DOHH2 (cell line): ENCODE results near the gene SLAMF1.

ENCODE experiments used
- H3F3A ChIP-seq: fragments of 200-600 bp; sonication (generic), shearing (Covaris generic); 2 replicates; pipeline ENCODE4 v1.6.0; 2016; ENCODE audit warnings: antibody characterized with exemption, mild to moderate bottlenecking; ENCODE audit not compliant: control insufficient read depth, insufficient read depth
- H3K27ac ChIP-seq: fragments of 200-600 bp; sonication (generic); 2 replicates; pipeline ENCODE4 v1.5.1; 2014; ENCODE audit warnings: low read depth, mild to moderate bottlenecking, low read length, moderate library complexity
- H3K27me3 ChIP-seq: fragments of 200-600 bp; sonication (generic); 2 replicates; pipeline ENCODE4 v1.6.1; 2014; ENCODE audit warnings: mild to moderate bottlenecking, low read length, mixed read lengths; ENCODE audit not compliant: control insufficient read depth
- H3K36me3 ChIP-seq: fragments of 200-600 bp; sonication (generic); 2 replicates; pipeline ENCODE4 v1.6.1; 2014; ENCODE audit warnings: mild to moderate bottlenecking, low read length, moderate library complexity, mixed read lengths; ENCODE audit not compliant: control insufficient read depth
- H3K4me1 ChIP-seq: fragments of 200-600 bp; sonication (generic); 2 replicates; pipeline ENCODE4 v1.6.1; 2014; ENCODE audit warnings: mild to moderate bottlenecking, low read length, mixed read lengths; ENCODE audit not compliant: control insufficient read depth
- H3K4me2 ChIP-seq: fragments of 200-600 bp; sonication (generic); 2 replicates; pipeline ENCODE4 v1.6.0; 2014; ENCODE audit warnings: mild to moderate bottlenecking, low read length, moderate library complexity
- H3K4me3 ChIP-seq: fragments of 200-600 bp; sonication (generic); 2 replicates; pipeline ENCODE4 v1.5.1; 2014; ENCODE audit warnings: mild to moderate bottlenecking, low read length, mixed read lengths
- H3K79me2 ChIP-seq: fragments of 200-600 bp; sonication (generic); 2 replicates; pipeline ENCODE4 v1.6.1; 2014; ENCODE audit warnings: mild to moderate bottlenecking, low read length, mixed read lengths; ENCODE audit not compliant: control insufficient read depth
- H3K9me2 ChIP-seq: fragments of 200-600 bp; sonication (generic); replicated peaks from 2 replicates; pipeline ENCODE4 v1.6.1; 2014; ENCODE audit warnings: mild to moderate bottlenecking, low read length, mixed read lengths; ENCODE audit not compliant: control insufficient read depth
- H3K9me3 ChIP-seq: fragments of 200-600 bp; sonication (generic); 2 replicates; pipeline ENCODE4 v1.6.1; 2014; ENCODE audit warnings: antibody characterized with exemption, low read length, mixed read lengths; ENCODE audit not compliant: control insufficient read depth, insufficient read depth
- H4K20me1 ChIP-seq: fragments of 200-600 bp; sonication (generic); 2 replicates; pipeline ENCODE4 v1.6.0; 2014; ENCODE audit warnings: low read depth, mild to moderate bottlenecking, antibody characterized with exemption, low read length, moderate library complexity; ENCODE audit not compliant: control insufficient read depth, insufficient read depth
- EZH2phosphoT487 ChIP-seq: fragments of 200-600 bp; sonication (generic); IDR thresholded peaks from 2 replicates; pipeline ENCODE4 v1.6.1; 2017; ENCODE audit warnings: borderline replicate concordance, mild to moderate bottlenecking, antibody characterized with exemption, low read length, moderate library complexity, mixed read lengths
- TF ChIP-seq, protein P1 (sequence below): fragments of 200-600 bp; sonication (generic); IDR thresholded peaks from one replicate; pipeline ENCODE4 v1.5.1; 2014; ENCODE audit warnings: antibody characterized with exemption, mild to moderate bottlenecking, low read depth, low read length; ENCODE audit not compliant: poor library complexity, severe bottlenecking

Gene SLAMF1

DNA sequence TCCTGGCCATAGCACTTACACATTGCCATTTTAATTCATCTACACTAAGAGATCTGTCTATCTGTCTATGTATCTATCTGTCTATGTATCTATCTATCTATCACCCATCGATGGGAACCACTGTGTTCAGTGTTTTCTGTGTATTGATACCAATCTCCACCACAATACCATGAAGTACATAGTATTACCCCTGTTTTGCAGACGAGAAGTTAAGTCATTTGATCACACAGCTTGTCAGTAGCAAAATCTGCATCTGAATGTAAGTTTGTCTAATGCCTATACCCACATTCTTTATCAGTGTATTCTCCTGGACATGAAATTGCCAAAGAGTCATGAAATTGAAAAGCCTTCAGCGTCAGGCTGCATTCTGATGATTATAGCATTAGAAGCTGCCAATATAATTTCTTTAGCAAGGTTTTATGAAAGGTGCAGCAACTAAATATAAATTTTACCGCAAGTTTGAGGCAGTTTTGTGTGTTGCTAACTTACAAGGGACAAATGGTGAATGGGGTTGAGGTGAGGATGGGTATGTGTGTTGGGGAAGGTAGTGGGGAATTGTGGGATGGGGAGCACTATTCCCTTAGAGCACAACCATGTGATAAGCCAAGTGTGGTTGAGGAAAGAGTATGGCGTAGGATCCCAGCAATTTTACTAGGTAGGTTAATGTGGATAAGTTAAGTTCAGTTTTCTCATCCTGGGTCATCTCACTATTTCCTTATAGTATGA, 24.2 kb downstream of the SLAMF1 start:
- H3K27ac ChIP-seq = peak overlapping the region; percentile 91
- H3K9me2 ChIP-seq = no peaks in the 10 kb centered on the region
- H3F3A ChIP-seq = peaks cover 13% of the 10 kb centered on the region

DNA sequence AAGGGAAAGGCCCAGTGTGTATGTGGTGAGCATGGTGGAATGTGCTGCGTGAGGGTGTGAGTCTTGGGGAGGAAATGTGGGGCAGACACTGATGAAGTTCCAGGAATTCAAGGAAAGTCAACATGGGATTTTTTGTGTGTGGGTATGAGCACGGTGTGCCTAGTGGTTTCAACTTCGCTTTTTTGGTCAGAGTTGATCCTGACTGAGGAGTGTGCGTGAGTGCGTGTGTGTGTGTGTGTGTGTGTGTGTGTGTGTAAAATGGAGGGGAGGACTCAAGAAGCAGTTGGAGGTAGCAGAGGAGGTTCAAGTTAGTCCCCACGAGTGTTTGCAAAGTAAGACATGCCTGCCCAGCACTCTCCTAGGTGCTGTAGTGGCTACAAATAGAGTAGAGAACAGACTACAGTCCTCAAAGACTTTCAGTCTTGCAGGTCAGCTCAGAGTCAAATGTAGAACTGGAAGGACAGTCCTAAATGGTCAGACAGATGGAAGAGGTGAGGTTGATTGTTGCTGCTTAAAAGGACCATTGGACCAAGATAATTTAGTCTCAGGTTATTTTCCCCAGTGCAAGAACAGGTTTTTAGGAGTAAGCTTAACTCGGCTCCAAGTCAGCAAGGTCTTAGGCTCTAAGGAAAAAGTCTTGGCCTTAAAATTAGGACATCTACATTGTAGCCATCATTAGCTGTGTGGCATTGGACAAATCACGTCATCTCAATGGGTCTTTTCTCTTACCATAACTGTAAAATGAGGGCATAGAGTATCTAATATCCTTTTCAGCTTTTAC, 25.0 kb downstream of the SLAMF1 start:
- H3F3A ChIP-seq = peaks cover 13% of the 10 kb centered on the region
- H3K27me3 ChIP-seq = peaks cover 10% of the 10 kb centered on the region
- TF ChIP-seq EZH2phosphoT487 = no peak
- TF ChIP-seq, protein P1, sequence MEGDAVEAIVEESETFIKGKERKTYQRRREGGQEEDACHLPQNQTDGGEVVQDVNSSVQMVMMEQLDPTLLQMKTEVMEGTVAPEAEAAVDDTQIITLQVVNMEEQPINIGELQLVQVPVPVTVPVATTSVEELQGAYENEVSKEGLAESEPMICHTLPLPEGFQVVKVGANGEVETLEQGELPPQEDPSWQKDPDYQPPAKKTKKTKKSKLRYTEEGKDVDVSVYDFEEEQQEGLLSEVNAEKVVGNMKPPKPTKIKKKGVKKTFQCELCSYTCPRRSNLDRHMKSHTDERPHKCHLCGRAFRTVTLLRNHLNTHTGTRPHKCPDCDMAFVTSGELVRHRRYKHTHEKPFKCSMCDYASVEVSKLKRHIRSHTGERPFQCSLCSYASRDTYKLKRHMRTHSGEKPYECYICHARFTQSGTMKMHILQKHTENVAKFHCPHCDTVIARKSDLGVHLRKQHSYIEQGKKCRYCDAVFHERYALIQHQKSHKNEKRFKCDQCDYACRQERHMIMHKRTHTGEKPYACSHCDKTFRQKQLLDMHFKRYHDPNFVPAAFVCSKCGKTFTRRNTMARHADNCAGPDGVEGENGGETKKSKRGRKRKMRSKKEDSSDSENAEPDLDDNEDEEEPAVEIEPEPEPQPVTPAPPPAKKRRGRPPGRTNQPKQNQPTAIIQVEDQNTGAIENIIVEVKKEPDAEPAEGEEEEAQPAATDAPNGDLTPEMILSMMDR = no peak
- peak overlapping the region; percentile 26 for H3K4me2 ChIP-seq
- H3K4me1 ChIP-seq = peaks cover 60% of the 10 kb centered on the region
- H3K9me3 ChIP-seq = no peaks in the 10 kb centered on the region
- H3K4me3 ChIP-seq = 0 out of 2 replicates have a peak overlapping the region, but pooled peaks have one; percentile 10
- H3K36me3 ChIP-seq = no peaks in the 10 kb centered on the region
- no peaks in the 10 kb centered on the region for H3K9me2 ChIP-seq
- H4K20me1 ChIP-seq = no peaks in the 10 kb centered on the region
- H3K79me2 ChIP-seq = no peaks in the 10 kb centered on the region
- no peak overlapping the region for H3K27ac ChIP-seq

More for the DNA sequence above, 24.2 kb downstream of the SLAMF1 start:
- H3K36me3 ChIP-seq = no peaks in the 10 kb centered on the region
- TF ChIP-seq, protein P1 = no peak
- TF ChIP-seq EZH2phosphoT487 = no peak
- H3K9me3 ChIP-seq = no peaks in the 10 kb centered on the region
- peaks cover 69% of the 10 kb centered on the region for H3K4me1 ChIP-seq
- no peaks in the 10 kb centered on the region for H3K79me2 ChIP-seq
- no peaks in the 10 kb centered on the region for H4K20me1 ChIP-seq
- peak overlapping the region; percentile 71 for H3K4me3 ChIP-seq
- peaks cover 10% of the 10 kb centered on the region for H3K27me3 ChIP-seq
- H3K4me2 ChIP-seq = peak overlapping the region; percentile 96

DNA sequence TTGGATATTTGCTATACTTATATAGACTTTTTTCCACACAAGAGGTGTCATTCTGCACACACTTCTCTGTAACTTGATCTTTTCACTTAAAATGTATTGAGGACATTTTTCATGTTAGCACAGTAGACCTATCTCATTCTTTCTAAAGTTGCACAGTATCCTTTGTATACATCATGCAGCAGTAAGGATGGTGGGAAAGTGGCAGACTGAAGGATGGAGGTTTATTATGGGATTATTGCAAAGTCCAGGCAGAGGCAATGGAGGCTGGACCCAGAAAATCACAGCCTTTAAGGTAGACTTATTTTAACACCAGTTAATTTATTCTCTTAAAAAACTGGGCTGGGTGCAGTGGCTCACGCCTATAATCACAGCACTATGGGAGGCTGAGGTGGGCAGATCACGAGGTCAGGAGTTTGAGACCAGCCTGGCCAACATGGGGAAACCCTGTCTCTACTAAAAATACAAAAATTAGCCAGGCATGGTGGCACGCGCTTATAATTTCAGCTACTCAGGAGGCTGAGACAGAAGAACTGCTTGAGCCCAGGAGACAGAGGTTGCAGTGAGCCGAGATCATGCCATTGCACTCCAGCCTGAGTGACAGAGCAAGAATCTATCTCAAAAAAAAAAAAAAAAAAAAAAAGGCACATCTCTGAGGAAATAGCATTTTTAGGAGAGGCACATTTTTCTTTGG, 25.8 kb downstream of the SLAMF1 start:
- Histone ChIP-seq H3K79me2 (no peaks in the 10 kb centered on the region), H3K9me2 (no peaks in the 10 kb centered on the region), H3K36me3 (no peaks in the 10 kb centered on the region), H3K9me3 (no peaks in the 10 kb centered on the region), H3K4me2 (peak overlapping the region; percentile 26), H4K20me1 (no peaks in the 10 kb centered on the region), H3K27ac (no peak overlapping the region), H3K27me3 (peaks cover 10% of the 10 kb centered on the region), H3K4me1 (peaks cover 53% of the 10 kb centered on the region), H3K4me3 (0 out of 2 replicates have a peak overlapping the region, but pooled peaks have one; percentile 10), H3F3A (peaks cover 13% of the 10 kb centered on the region)
- TF ChIP-seq EZH2phosphoT487 = no peak
